Breast epithelium (tissue), 3 donors: ENCODE data around the gene SYT4.

Experiments
- CTCF ChIP-seq, 3 donors: fragments of 450-650 bp; IDR thresholded peaks; one replicate each; pipeline ENCODE4 v1.5.1; 2016 to 2017; ENCODE audit warnings: antibody characterized with exemption in 3 of 3, mild to moderate bottlenecking in 3 of 3, moderate library complexity in 3 of 3
- POLR2A ChIP-seq: fragments of 450-650 bp; IDR thresholded peaks from one replicate; pipeline ENCODE4 v1.6.1; 2016; ENCODE audit warnings: antibody characterized with exemption, mild to moderate bottlenecking, moderate library complexity

DNA sequence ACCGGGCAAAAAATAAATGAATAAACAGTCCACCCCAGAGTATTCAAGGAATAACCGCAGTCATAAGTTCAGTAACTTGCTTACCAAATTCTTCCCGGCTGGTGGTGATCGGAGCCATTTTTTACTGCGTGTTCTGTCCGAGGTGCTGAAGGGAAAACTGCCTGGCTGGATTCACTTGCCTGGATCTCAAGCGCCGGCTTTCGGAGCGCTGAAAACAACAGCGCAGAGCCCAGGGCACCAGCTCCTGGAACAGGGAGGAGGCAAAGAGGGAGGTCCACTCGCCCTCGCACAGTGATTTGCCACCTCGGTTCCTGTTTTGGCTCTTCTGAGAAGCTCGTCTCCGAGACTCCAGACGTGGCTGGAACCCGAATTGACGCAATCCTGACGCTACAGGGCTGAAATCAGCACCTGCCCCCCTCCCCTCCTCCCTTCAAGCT lies at the start of gene SYT4:
- TF ChIP-seq CTCF (IDR thresholded peaks at IDR 0.05) (no peak), POLR2A (no peak)
